Erythroblast (primary cell): ENCODE data around the gene MRRF.

ENCODE experiments used
- GATA1 ChIP-seq: IDR thresholded peaks from 2 replicates; pipeline ENCODE4 v1.6.1; 2011; ENCODE audit warnings: low read depth, mild to moderate bottlenecking, control low read depth, low read length, moderate library complexity
- POLR2A ChIP-seq: IDR thresholded peaks from 2 replicates; pipeline ENCODE4 v1.6.1; 2011; ENCODE audit warnings: mild to moderate bottlenecking, low read length

- TF ChIP-seq POLR2A (no peak), GATA1 (no peak)
Observed at GRCh38 chr9:122239722-122240121, 25.0 kb upstream of the MRRF start.
